GM13976 (cell line): Measurements from ENCODE around the gene CTPS2.

Source experiments
- DNase-seq: peaks from one replicate; pipeline ENCODE4 v3.0.0; 2012; ENCODE audit warnings: low spot score
- CTCF ChIP-seq: IDR thresholded peaks from 2 replicates; pipeline ENCODE4 v1.5.1; 2012; ENCODE audit warnings: borderline replicate concordance, mild to moderate bottlenecking; ENCODE audit not compliant: insufficient read depth; ENCODE audit errors: extremely low read depth, missing control alignments, control extremely low read depth
- in situ Hi-C: fragments of 300-500 bp; cut with MboI; formaldehyde crosslinking; loops from one replicate; pipeline ENCODE4 v1.12.0; 2022; ENCODE audit warnings: low sequenced_read_pairs, mixed read lengths, inconsistent platforms; ENCODE audit not compliant: unreplicated experiment

CTPS2 gene

GRCh38 chrX:16745102-16745501 lies 32.6 kb upstream of the CTPS2 start:
- in situ Hi-C loops: no loop called here
- TF ChIP-seq CTCF: no peak
- no peak for DNase-seq

DNA sequence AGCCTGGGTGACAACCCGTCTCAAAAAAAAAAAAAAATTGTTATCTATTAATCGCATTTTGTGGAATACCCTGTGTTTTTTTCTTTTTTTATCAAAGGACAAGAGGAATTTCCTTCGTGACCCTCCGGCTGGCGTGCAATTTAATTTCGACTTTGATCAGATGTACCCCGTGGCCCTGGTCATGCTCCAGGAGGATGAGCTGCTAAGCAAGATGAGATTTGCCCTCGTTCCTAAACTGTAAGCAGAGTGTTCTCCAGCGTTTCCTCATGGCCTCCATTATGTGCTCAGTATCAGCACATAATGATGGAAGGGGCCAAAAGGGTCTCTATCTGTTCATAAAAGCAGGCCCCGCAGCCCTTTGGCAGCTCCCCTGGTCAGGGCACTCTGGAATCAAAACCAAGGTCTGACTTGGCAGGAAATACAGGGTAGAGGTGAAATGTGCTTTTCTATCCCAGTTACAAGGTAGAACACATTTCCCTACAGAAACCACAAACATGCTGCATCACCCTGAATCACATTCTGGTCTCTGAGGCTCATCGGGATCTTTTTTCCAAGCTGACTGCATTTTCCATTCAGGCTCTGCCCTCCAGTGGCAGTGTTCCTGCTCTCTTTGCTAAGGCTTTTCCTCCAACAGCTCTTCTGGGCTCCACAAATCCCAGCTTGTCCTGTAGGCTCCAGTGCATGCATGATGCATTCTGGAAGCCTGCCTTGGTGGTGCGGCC lies 31.3 kb upstream of the CTPS2 start:
- in situ Hi-C loops: no loop called here

GRCh38 chrX:16739574-16739973 lies 27.1 kb upstream of the CTPS2 start:
- no peak for DNase-seq
- TF ChIP-seq CTCF: no peak
- in situ Hi-C loops: no loop called here

More for the DNA sequence above, 31.3 kb upstream of the CTPS2 start:
- no peak for DNase-seq
- TF ChIP-seq CTCF: no peak

DNA sequence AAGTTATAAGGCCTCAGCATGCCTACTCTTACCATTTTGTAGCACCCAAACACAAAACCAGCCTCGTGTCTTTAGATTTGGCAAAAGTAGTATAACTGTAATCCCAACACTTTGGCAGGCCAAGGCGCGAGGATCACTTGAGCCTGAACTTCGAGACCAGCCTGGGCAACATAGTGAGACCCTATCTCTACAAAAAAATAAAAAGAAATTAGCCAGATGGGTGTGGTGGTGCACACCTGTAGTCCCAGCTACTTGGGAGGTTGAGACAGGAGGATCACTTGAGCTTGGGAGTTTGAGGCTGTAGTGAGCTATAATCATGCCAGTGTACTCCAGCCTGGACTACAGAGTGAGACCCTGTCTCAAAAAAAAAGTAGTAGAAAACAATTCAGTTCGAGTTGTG lies 24.6 kb upstream of the CTPS2 start:
- in situ Hi-C loops: no loop called here
- TF ChIP-seq CTCF: no peak
- DNase-seq: no peak

DNA sequence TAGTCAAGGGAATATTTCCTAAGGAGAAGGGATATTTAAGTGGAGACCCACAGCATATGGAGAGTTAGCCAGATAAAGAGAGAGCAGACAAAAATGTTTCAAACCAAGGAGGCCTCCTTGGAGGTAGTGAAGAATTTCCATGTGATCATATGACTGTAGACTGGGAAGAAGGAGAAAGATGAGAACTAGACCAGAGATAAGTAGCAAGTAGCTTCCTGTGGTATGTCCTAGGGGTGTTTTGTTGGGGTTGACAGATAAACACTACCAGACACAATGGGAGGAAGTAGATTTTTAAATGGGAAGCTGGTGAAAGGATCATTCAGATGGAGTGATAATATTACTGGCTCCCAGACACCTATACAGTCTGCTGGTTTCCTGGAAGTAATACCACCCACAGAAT lies 20.5 kb upstream of the CTPS2 start:
- TF ChIP-seq CTCF: no peak
- DNase-seq: no peak
- in situ Hi-C loops: no loop called here

DNA sequence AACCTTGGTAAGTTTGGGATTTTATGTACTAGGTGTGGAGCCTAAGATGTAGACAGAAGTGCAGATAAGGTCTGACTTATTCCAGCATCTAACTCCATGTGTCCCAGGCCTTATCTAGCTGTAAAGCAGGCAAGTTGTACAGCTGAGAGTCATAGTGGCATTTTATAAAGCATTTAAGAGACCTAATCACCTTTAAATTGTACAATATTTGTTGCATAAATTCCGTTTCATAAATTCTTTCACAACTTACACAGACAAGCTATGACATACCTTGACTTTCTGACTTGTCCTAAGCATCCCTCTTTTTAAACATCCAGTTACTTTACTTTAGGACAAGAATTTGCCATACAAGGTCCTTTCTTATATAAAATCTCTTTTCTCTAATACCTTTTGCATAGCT lies 18.0 kb upstream of the CTPS2 start:
- TF ChIP-seq CTCF: no peak
- in situ Hi-C loops: no loop called here
- no peak for DNase-seq
